ENCODE data around the gene CABP2.
"Not testable (repeated sequence)": the region's sequence is repeated elsewhere in the genome, so short reads cannot be mapped to it uniquely, and the experiment has no call there.

Gene CABP2

GRCh38 chr11:67522844-67523555 lies at the start of gene CABP2:
CABP2 (minus strand) TSS chr11:67523446; CDS start chr11:67523326, 120 bp downstream.
- no peak for DNase-seq

- DNase-seq = peak; percentile 22
Measured at GRCh38 chr11:67572747-67573419, 49.6 kb upstream of the CABP2 start.

GRCh38 chr11:67572305-67572704 lies 49.1 kb upstream of the CABP2 start:
- no peak for DNase-seq

GRCh38 chr11:67571443-67571842 lies 48.2 kb upstream of the CABP2 start:
- DNase-seq = no peak

GRCh38 chr11:67564230-67564629 lies 41.0 kb upstream of the CABP2 start:
- DNase-seq = no peak

GRCh38 chr11:67563705-67564114 lies 40.5 kb upstream of the CABP2 start:
- not testable (repeated sequence) for DNase-seq

- DNase-seq = no peak
Measured at GRCh38 chr11:67562963-67563704, 39.9 kb upstream of the CABP2 start.

- no peak for DNase-seq
Measured at GRCh38 chr11:67561971-67562619, 38.8 kb upstream of the CABP2 start.

GRCh38 chr11:67558084-67558772 lies 35.0 kb upstream of the CABP2 start:
- DNase-seq = no peak

- DNase-seq = no peak
Measured at GRCh38 chr11:67556244-67556643, 33.0 kb upstream of the CABP2 start.

- not testable (repeated sequence) for DNase-seq
Measured at GRCh38 chr11:67551697-67552096, 28.5 kb upstream of the CABP2 start.

GRCh38 chr11:67551127-67551526 lies 27.9 kb upstream of the CABP2 start:
- no peak for DNase-seq

- DNase-seq = no peak
Measured at GRCh38 chr11:67548555-67549110, 25.4 kb upstream of the CABP2 start.

GRCh38 chr11:67548112-67548511 lies 24.9 kb upstream of the CABP2 start:
- not testable (repeated sequence) for DNase-seq

- no peak for DNase-seq
Measured at GRCh38 chr11:67545280-67545679, 22.0 kb upstream of the CABP2 start.

- DNase-seq = no peak
Measured at GRCh38 chr11:67544616-67545242, 21.5 kb upstream of the CABP2 start.

GRCh38 chr11:67543585-67543984 lies 20.3 kb upstream of the CABP2 start:
- no peak for DNase-seq

- DNase-seq = no peak
Measured at GRCh38 chr11:67542971-67543370, 19.7 kb upstream of the CABP2 start.

- no peak for DNase-seq
Measured at GRCh38 chr11:67542169-67542568, 18.9 kb upstream of the CABP2 start.

- no peak for DNase-seq
Measured at GRCh38 chr11:67541198-67541597, 18.0 kb upstream of the CABP2 start.

- no peak for DNase-seq
Measured at GRCh38 chr11:67539550-67539949, 16.3 kb upstream of the CABP2 start.

Data from NCI-H2107 (cell line).